Measurements from ENCODE around the gene PITHD1.
"Not testable (repeated sequence)": the region's sequence is repeated elsewhere in the genome, so short reads cannot be mapped to it uniquely, and the experiment has no call there.

Gene PITHD1

GRCh38 chr1:23793861-23794731 lies 15.9 kb downstream of the PITHD1 start (continued):
- no peak for TF ChIP-seq PATZ1 (CRISPR knock-in tag; IDR thresholded peaks at IDR 0.05; ENCODE audit: borderline replicate concordance)

- ATAC-seq: not testable (repeated sequence)
These were observed 16.5 kb downstream of the PITHD1 start for GRCh38 chr1:23794732-23795182.

GRCh38 chr1:23795676-23796465 lies 17.7 kb downstream of the PITHD1 start:
- ATAC-seq: no peak
- TF ChIP-seq ZNF8 (CRISPR knock-in tag; IDR thresholded peaks at IDR 0.05) (no peak), ZNF70 (CRISPR knock-in tag; IDR thresholded peaks at IDR 0.05) (no peak), ZNF565 (CRISPR knock-in tag; conservative IDR thresholded peaks at IDR 0.05; ENCODE audit: low read depth) (no peak), ZC3H10 (CRISPR knock-in tag; IDR thresholded peaks at IDR 0.05) (no peak), CREB5 (CRISPR knock-in tag; IDR thresholded peaks at IDR 0.05; ENCODE audit: low read depth) (no peak), RARB (CRISPR knock-in tag; IDR thresholded peaks at IDR 0.05) (no peak), ESRRG (CRISPR knock-in tag; IDR thresholded peaks at IDR 0.05) (no peak), GLIS3 (CRISPR knock-in tag; IDR thresholded peaks at IDR 0.05) (no peak), TOX (CRISPR knock-in tag; IDR thresholded peaks at IDR 0.05; ENCODE audit: borderline replicate concordance) (no peak), ISL1 (CRISPR knock-in tag; IDR thresholded peaks at IDR 0.05) (no peak), ARNTL (CRISPR knock-in tag; IDR thresholded peaks at IDR 0.05; ENCODE audit: borderline replicate concordance, low read depth) (no peak), PPARA (CRISPR knock-in tag; IDR thresholded peaks at IDR 0.05; ENCODE audit: borderline replicate concordance) (no peak), ZFP3 (CRISPR knock-in tag; IDR thresholded peaks at IDR 0.05) (no peak), PATZ1 (CRISPR knock-in tag; IDR thresholded peaks at IDR 0.05; ENCODE audit: borderline replicate concordance) (no peak)

GRCh38 chr1:23796466-23797271 lies 18.5 kb downstream of the PITHD1 start:
- ATAC-seq: no peak
- TF ChIP-seq TOX (CRISPR knock-in tag; IDR thresholded peaks at IDR 0.05; ENCODE audit: borderline replicate concordance): no peak
- no peak for TF ChIP-seq SNAI2 (CRISPR knock-in tag; IDR thresholded peaks at IDR 0.05)
- no peak for TF ChIP-seq TCF4 (CRISPR knock-in tag; IDR thresholded peaks at IDR 0.05; ENCODE audit: borderline replicate concordance)
- TF ChIP-seq BACH2 (CRISPR knock-in tag; IDR thresholded peaks at IDR 0.05; ENCODE audit: borderline replicate concordance): no peak
- no peak for TF ChIP-seq ISL1 (CRISPR knock-in tag; IDR thresholded peaks at IDR 0.05)
- no peak for TF ChIP-seq ZC3H10 (CRISPR knock-in tag; IDR thresholded peaks at IDR 0.05)
- no peak for TF ChIP-seq RARB (CRISPR knock-in tag; IDR thresholded peaks at IDR 0.05)
- TF ChIP-seq PATZ1 (CRISPR knock-in tag; IDR thresholded peaks at IDR 0.05; ENCODE audit: borderline replicate concordance): no peak
- no peak for TF ChIP-seq ARNTL (CRISPR knock-in tag; IDR thresholded peaks at IDR 0.05; ENCODE audit: borderline replicate concordance, low read depth)
- TF ChIP-seq ESRRG (CRISPR knock-in tag; IDR thresholded peaks at IDR 0.05): no peak
- no peak for TF ChIP-seq ZFP3 (CRISPR knock-in tag; IDR thresholded peaks at IDR 0.05)
- TF ChIP-seq CREB5 (CRISPR knock-in tag; IDR thresholded peaks at IDR 0.05; ENCODE audit: low read depth): no peak
- no peak for TF ChIP-seq ZNF565 (CRISPR knock-in tag; conservative IDR thresholded peaks at IDR 0.05; ENCODE audit: low read depth)
- no peak for TF ChIP-seq CSDC2 (CRISPR knock-in tag; IDR thresholded peaks at IDR 0.05)

Measured in SK-N-SH treated with all-trans-retinoic acid at 6 μM for 48 hours (cell line).